H9 (cell line): ENCODE data around the gene TRABD. TPM values are rescaled to one million over a fixed set of nuclear protein-coding genes. Genes with fewer than 3 reads are reported as not detected.
A peak's percentile ranks its signal among the peaks of the same experiment; 100 is the strongest.

ENCODE experiments used
- DNase-seq: peaks from one replicate; pipeline ENCODE4 v3.0.0-alpha.2; 2017
- H2AFZ ChIP-seq: one replicate; pipeline ENCODE4 v1.6.1; 2013; ENCODE audit warnings: mild to moderate bottlenecking, low read length, control low read depth, moderate library complexity
- H2AK5ac ChIP-seq: 2 replicates; pipeline ENCODE4 v1.6.1; 2013; ENCODE audit warnings: low read length, control low read depth, mixed read lengths; ENCODE audit not compliant: insufficient read length
- H2BK120ac ChIP-seq: one replicate; pipeline ENCODE4 v1.6.1; 2013; ENCODE audit warnings: low read depth, mild to moderate bottlenecking, low read length, control low read depth, inconsistent platforms; ENCODE audit not compliant: poor library complexity, severe bottlenecking
- H2BK12ac ChIP-seq: 2 replicates; pipeline ENCODE4 v1.6.1; 2013; ENCODE audit warnings: low read length, control low read depth, mixed read lengths, low read depth; ENCODE audit not compliant: insufficient read length
- H2BK15ac ChIP-seq: 2 replicates; pipeline ENCODE4 v1.6.1; 2013; ENCODE audit warnings: low read depth, low read length, control low read depth
- H2BK20ac ChIP-seq: one replicate; pipeline ENCODE4 v1.6.1; 2013; ENCODE audit warnings: low read depth, mild to moderate bottlenecking, low read length, control low read depth, inconsistent platforms; ENCODE audit not compliant: poor library complexity, severe bottlenecking
- H2BK5ac ChIP-seq: 2 replicates; pipeline ENCODE4 v1.6.1; 2013; ENCODE audit warnings: low read length, control low read depth, mixed read lengths; ENCODE audit not compliant: insufficient read length
- H3K14ac ChIP-seq: 2 replicates; pipeline ENCODE4 v1.6.1; 2013; ENCODE audit warnings: low read length, control low read depth; ENCODE audit not compliant: insufficient read depth
- H3K18ac ChIP-seq: 2 replicates; pipeline ENCODE4 v1.6.1; 2013; ENCODE audit warnings: low read depth, mild to moderate bottlenecking, mixed read lengths, low read length, control low read depth; ENCODE audit not compliant: insufficient read length
- H3K23ac ChIP-seq: 2 replicates; pipeline ENCODE4 v1.6.1; 2013; ENCODE audit warnings: low read length, control low read depth, mixed read lengths, low read depth; ENCODE audit not compliant: insufficient read length
- H3K23me2 ChIP-seq: 2 replicates; pipeline ENCODE4 v1.6.1; 2013; ENCODE audit warnings: low read depth, mild to moderate bottlenecking, mixed read lengths, low read length, control low read depth; ENCODE audit not compliant: insufficient read length, poor library complexity, severe bottlenecking
- H3K27ac ChIP-seq: 2 replicates; pipeline ENCODE4 v1.5.1; 2013; ENCODE audit warnings: low read length, control low read depth, mixed read lengths, low read depth; ENCODE audit not compliant: insufficient read length
- H3K27me3 ChIP-seq: 2 replicates; pipeline ENCODE4 v1.6.1; 2013; ENCODE audit warnings: low read length, control low read depth, inconsistent platforms; ENCODE audit not compliant: insufficient read depth
- H3K4ac ChIP-seq: 2 replicates; pipeline ENCODE4 v1.6.1; 2013; ENCODE audit warnings: low read depth, mild to moderate bottlenecking, control low read depth, inconsistent platforms, low read length, moderate library complexity
- H3K4me1 ChIP-seq: 2 replicates; pipeline ENCODE4 v1.6.1; 2013; ENCODE audit warnings: low read length, control low read depth, inconsistent platforms; ENCODE audit not compliant: insufficient read depth
- H3K4me2 ChIP-seq: 2 replicates; pipeline ENCODE4 v1.6.1; 2013; ENCODE audit warnings: low read length, control low read depth, mixed read lengths; ENCODE audit not compliant: insufficient read length, insufficient read depth
- H3K56ac ChIP-seq: 2 replicates; pipeline ENCODE4 v1.6.1; 2013; ENCODE audit warnings: low read depth, mild to moderate bottlenecking, mixed read lengths, low read length, control low read depth; ENCODE audit not compliant: insufficient read length
- H3K79me1 ChIP-seq: 2 replicates; pipeline ENCODE4 v1.6.1; 2013; ENCODE audit warnings: low read depth, mild to moderate bottlenecking, moderate library complexity, low read length, control low read depth, inconsistent platforms; ENCODE audit not compliant: insufficient read depth, poor library complexity, severe bottlenecking
- H3K79me2 ChIP-seq: 2 replicates; pipeline ENCODE4 v1.6.1; 2013; ENCODE audit warnings: low read length, control low read depth, inconsistent platforms; ENCODE audit not compliant: insufficient read depth
- H3K9ac ChIP-seq: 2 replicates; pipeline ENCODE4 v1.6.1; 2013; ENCODE audit warnings: low read length, control low read depth, mixed read lengths; ENCODE audit not compliant: insufficient read length; ENCODE audit errors: extremely low read depth
- H3K9me3 ChIP-seq: one replicate; pipeline ENCODE4 v1.6.1; 2013; ENCODE audit warnings: low read depth, low read length, inconsistent platforms; ENCODE audit not compliant: control insufficient read depth
- H3T11ph ChIP-seq: one replicate; pipeline ENCODE4 v1.6.1; 2013; ENCODE audit warnings: mild to moderate bottlenecking, low read length, control low read depth, inconsistent platforms
- H4K20me1 ChIP-seq: one replicate; pipeline ENCODE4 v1.6.1; 2013; ENCODE audit not compliant: control insufficient read depth, insufficient read length, insufficient read depth
- H4K5ac ChIP-seq: 2 replicates; pipeline ENCODE4 v1.6.1; 2013; ENCODE audit warnings: low read depth, mild to moderate bottlenecking, mixed read lengths, low read length, control low read depth; ENCODE audit not compliant: insufficient read length
- H4K8ac ChIP-seq: replicated peaks from 2 replicates; pipeline ENCODE4 v1.6.1; 2013; ENCODE audit warnings: low read length, control low read depth, mixed read lengths, low read depth; ENCODE audit not compliant: insufficient read length
- H4K91ac ChIP-seq: 2 replicates; pipeline ENCODE4 v1.6.1; 2013; ENCODE audit warnings: low read depth, mild to moderate bottlenecking, moderate library complexity, mixed read lengths, low read length, control low read depth; ENCODE audit not compliant: insufficient read length
- H3K27ac Mint-ChIP-seq, 3 experiments: 2 replicates in 2 of 3; 3 replicates in 1 of 3; pipeline ENCODE4 v1.8.0; 2020 to 2021; ENCODE audit warnings: mixed read lengths in 3 of 3, mild to moderate bottlenecking in 1 of 3, moderate library complexity in 1 of 3
- H3K27me3 Mint-ChIP-seq: 2 replicates; pipeline ENCODE4 v1.8.0; 2021; ENCODE audit warnings: low read depth, mild to moderate bottlenecking, moderate library complexity, mixed read lengths
- H3K36me3 Mint-ChIP-seq, 3 experiments: 2 replicates in 2 of 3; 3 replicates in 1 of 3; pipeline ENCODE4 v1.8.0; 2020 to 2021; ENCODE audit warnings: low read depth in 3 of 3, mixed read lengths in 3 of 3; ENCODE audit not compliant: insufficient read depth in 1 of 3
- H3K4me1 Mint-ChIP-seq, 2 experiments: 2 replicates each; pipeline ENCODE4 v1.8.0; 2020; ENCODE audit warnings: mixed read lengths in 2 of 2
- H3K4me3 Mint-ChIP-seq, 2 experiments: 2 replicates in 1 of 2; 3 replicates in 1 of 2; pipeline ENCODE4 v1.8.0; 2020 to 2021; ENCODE audit warnings: mild to moderate bottlenecking in 2 of 2, mixed read lengths in 2 of 2, moderate library complexity in 1 of 2
- H3K9me3 Mint-ChIP-seq, 2 experiments: 2 replicates in 1 of 2; 3 replicates in 1 of 2; pipeline ENCODE4 v1.8.0; 2020; ENCODE audit warnings: mild to moderate bottlenecking in 2 of 2, mixed read lengths in 2 of 2, moderate library complexity in 1 of 2
- WGBS: extraction: QIAGEN DNeasy Blood & Tissue Kit; methylation state at CpG from one replicate; pipeline ENCODE4 v1.1.7; 2013; ENCODE audit warnings: missing lambda C conversion rate, low lambda C conversion rate, mixed read lengths; ENCODE audit not compliant: insufficient read length; ENCODE audit errors: extremely low coverage; 5-methylcytosine and 5-hydroxymethylcytosine counted together
- total RNA-seq: library from RNA; stranded (reverse); gene quantifications from 2 replicates; pipeline ENCODE4 v1.2.1, GENCODE V29; 2021
- TF ChIP-seq, protein P1 (sequence below): fragments of 200-600 bp; sonication (generic); conservative IDR thresholded peaks from 3 replicates; pipeline ENCODE4 v1.8.0; 2021; ENCODE audit warnings: antibody characterized with exemption, mild to moderate bottlenecking

Gene TRABD
- total RNA-seq, 1 experiment from 2014 or later: 47.8 TPM

GRCh38 chr22:50162391-50162956 is 23.2 kb upstream of the TRABD start:
- H3K27me3 Mint-ChIP-seq: peaks cover 39% of the 10 kb centered on the region
- Histone ChIP-seq H2BK20ac (no peak overlapping the region), H3K18ac (no peak overlapping the region), H2BK5ac (no peak overlapping the region), H4K5ac (no peak overlapping the region), H3K27me3 (no peaks in the 10 kb centered on the region), H3K14ac (no peak overlapping the region), H2BK120ac (no peak overlapping the region), H3K79me1 (no peaks in the 10 kb centered on the region), H3K4ac (no peak overlapping the region), H4K20me1 (peaks cover 2% of the 10 kb centered on the region), H4K8ac (no peak overlapping the region), H3K9me3 (no peaks in the 10 kb centered on the region), H3K79me2 (no peaks in the 10 kb centered on the region), H2BK15ac (no peak overlapping the region), H3K4me1 (no peaks in the 10 kb centered on the region), H3K4me2 (no peak overlapping the region), H3K56ac (no peak overlapping the region), H4K91ac (no peak overlapping the region), H3K9ac (no peak overlapping the region), H3K23ac (no peak overlapping the region), H2BK12ac (no peak overlapping the region), H2AFZ (no peak overlapping the region), H3K27ac (no peak overlapping the region), H3K23me2 (no peaks in the 10 kb centered on the region), H3T11ph (no peak overlapping the region), H2AK5ac (no peak overlapping the region)
- H3K4me1 Mint-ChIP-seq: peaks cover 7 to 9% of the 10 kb centered on the region in 2 experiments
- no CpG with 5 or more reads among the region's 10 CpGs for WGBS
- DNase-seq: no peak
- H3K4me3 Mint-ChIP-seq: no peak overlapping the region
- no peaks in the 10 kb centered on the region for H3K9me3 Mint-ChIP-seq
- peak overlapping the region in 1 of 3 experiments; percentile 85; a peak in 2 of 7 replicates for H3K27ac Mint-ChIP-seq
- TF ChIP-seq, protein P1, sequence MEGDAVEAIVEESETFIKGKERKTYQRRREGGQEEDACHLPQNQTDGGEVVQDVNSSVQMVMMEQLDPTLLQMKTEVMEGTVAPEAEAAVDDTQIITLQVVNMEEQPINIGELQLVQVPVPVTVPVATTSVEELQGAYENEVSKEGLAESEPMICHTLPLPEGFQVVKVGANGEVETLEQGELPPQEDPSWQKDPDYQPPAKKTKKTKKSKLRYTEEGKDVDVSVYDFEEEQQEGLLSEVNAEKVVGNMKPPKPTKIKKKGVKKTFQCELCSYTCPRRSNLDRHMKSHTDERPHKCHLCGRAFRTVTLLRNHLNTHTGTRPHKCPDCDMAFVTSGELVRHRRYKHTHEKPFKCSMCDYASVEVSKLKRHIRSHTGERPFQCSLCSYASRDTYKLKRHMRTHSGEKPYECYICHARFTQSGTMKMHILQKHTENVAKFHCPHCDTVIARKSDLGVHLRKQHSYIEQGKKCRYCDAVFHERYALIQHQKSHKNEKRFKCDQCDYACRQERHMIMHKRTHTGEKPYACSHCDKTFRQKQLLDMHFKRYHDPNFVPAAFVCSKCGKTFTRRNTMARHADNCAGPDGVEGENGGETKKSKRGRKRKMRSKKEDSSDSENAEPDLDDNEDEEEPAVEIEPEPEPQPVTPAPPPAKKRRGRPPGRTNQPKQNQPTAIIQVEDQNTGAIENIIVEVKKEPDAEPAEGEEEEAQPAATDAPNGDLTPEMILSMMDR: no peak
- H3K36me3 Mint-ChIP-seq: no peaks in the 10 kb centered on the region
